Measurements from ENCODE around the gene SAMD14.
"Not testable (repeated sequence)": the region's sequence is repeated elsewhere in the genome, so short reads cannot be mapped to it uniquely, and the experiment has no call there.

The SAMD14 gene

GRCh38 chr17:50076591-50077235 is 53.2 kb downstream of the SAMD14 start:
- no peak for DNase-seq (ENCODE audit: low read depth in 2 of 2)

- no peak for DNase-seq (ENCODE audit: low read depth in 2 of 2)
Observed at GRCh38 chr17:50076221-50076590, 53.8 kb downstream of the SAMD14 start.

DNA sequence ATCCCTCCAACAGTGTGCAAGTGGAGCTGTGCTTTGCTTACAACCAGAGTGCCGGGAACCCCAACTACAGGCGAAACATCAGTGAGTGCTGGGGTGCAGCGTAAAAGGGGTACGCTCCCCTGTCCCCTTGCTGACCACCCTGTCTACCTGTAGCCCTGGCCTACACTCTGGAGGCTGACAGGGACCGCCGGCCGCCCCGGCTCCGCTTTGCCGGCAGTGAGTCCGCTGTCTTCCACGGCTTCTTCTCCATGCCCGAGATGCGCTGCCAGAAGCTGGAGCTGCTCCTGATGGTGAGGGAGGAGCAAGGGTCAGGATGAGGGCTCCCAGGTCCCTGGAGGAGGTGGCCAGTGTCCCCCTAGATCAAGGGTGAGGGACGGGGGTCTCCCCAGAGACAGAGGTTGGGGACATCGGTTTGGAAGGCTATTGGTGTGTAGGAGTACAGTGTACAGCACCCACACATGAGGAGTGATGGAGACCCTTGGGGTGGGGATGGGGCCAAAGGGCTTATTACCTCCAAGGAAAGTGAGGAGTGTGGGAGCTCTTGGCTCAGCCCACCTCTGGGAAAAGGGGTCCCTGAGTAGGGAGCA is 54.4 kb downstream of the SAMD14 start:
- no peak for DNase-seq (ENCODE audit: low read depth in 2 of 2)

- no peak for DNase-seq (ENCODE audit: low read depth in 2 of 2)
Observed at GRCh38 chr17:50074227-50074626, 55.7 kb downstream of the SAMD14 start.

DNA sequence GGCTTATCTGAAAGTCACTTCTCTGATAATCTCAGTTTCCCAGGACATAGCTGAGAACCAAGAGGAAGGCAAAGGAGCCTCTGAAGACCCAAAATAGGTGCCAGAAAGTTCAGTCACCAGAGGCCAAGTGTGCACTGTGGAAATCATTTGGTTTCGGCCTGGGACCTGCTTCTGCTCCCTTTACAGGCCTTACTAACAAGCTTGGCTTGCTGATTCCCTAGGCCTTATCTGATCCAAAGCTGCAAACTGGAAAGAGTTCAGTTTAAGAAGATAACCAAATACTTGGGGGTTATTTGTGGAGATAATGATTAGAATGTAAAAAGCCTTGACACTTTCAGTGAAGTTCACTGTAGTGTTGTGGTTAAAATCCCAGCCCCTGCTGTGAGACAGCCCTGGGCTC is 57.0 kb downstream of the SAMD14 start:
- DNase-seq (ENCODE audit: low read depth in 2 of 2): no peak

- DNase-seq (ENCODE audit: low read depth in 2 of 2): no peak
Observed at GRCh38 chr17:50072130-50072529, 57.8 kb downstream of the SAMD14 start.

- DNase-seq (ENCODE audit: low read depth in 2 of 2): no peak
Observed at GRCh38 chr17:50071692-50072091, 58.3 kb downstream of the SAMD14 start.

GRCh38 chr17:50070908-50071680 is 58.9 kb downstream of the SAMD14 start:
- DNase-seq (ENCODE audit: low read depth in 2 of 2): no peak

DNA sequence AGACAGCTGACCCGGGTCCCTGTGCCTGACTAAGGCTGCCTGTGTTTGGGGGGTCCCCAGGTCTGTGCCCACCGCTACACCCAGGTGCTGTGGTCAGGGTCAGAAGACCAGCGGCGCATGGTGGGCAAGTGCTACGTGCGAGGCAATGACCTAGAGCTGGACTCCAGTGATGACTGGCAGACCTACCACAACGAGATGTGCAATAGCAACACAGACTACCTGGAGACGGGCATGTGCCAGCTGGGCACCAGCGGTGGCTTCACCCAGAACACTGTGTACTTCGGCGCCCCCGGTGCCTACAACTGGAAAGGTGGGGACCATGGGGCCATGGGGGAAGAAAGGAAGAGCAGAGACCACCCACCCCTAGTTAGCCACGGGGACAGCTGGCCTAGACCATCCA is 62.0 kb downstream of the SAMD14 start:
- no peak for DNase-seq (ENCODE audit: low read depth in 2 of 2)

DNA sequence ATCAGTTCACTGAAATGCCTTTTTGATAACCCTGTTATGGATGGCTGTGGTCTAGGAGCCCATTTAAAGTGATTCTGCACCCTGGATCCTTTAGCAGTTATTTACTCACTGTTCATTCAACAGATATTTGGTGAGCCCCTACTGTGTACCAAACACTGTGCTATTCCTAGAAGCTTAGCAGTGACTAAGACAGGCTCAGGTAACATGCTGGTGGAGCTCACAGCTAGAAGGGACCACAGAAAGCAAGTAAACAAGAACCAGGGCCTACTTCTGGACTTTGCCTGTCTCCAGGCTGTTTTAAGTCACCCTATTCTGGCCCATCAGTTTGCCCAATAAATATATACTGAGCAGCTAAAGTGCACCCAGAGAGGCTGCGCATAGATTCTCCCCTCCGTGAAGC is 63.0 kb downstream of the SAMD14 start:
- no peak for DNase-seq (ENCODE audit: low read depth in 2 of 2)

- DNase-seq (ENCODE audit: low read depth in 2 of 2): no peak
Observed at GRCh38 chr17:50065056-50065455, 64.9 kb downstream of the SAMD14 start.

- no peak for DNase-seq (ENCODE audit: low read depth in 2 of 2)
Observed at GRCh38 chr17:50064253-50065001, 65.5 kb downstream of the SAMD14 start.

DNA sequence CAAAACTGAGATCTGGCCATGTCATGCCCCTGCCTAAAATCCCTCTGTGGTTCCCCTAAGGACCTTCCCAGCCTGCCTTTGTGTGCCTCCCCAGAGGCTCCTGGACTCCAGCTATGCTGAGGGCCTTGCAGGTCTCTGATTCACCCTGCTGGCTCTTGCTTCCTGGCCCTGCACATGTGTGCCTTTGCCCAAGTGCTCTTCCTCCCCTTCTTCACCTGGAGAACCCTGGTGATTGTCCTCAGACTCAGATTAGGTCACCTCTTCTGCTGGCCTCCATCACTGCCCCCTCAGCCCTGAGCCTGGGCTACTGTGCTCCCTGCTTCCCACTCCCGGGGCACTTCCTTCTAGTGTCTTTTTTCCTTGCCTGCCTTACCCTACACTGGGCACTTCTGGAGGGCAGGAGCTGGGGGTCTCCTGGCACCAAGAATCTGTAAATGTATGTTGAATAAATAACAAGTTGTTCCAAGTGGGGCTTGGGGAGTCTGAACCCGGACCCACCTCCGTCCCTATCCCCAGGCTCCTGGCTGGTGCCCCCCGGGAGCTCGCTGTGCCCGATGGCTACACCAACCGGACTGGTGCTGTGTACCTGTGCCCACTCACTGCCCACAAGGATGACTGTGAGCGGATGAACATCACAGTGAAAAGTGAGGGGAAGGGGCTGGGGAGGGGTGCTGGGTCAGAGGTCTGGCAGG is 66.3 kb downstream of the SAMD14 start:
- DNase-seq (ENCODE audit: low read depth in 2 of 2): no peak

GRCh38 chr17:50062293-50063243 is 67.4 kb downstream of the SAMD14 start:
- no peak for DNase-seq (ENCODE audit: low read depth in 2 of 2)

- DNase-seq (ENCODE audit: low read depth in 2 of 2): not testable (repeated sequence)
Observed at GRCh38 chr17:50061713-50062045, 68.3 kb downstream of the SAMD14 start.

DNA sequence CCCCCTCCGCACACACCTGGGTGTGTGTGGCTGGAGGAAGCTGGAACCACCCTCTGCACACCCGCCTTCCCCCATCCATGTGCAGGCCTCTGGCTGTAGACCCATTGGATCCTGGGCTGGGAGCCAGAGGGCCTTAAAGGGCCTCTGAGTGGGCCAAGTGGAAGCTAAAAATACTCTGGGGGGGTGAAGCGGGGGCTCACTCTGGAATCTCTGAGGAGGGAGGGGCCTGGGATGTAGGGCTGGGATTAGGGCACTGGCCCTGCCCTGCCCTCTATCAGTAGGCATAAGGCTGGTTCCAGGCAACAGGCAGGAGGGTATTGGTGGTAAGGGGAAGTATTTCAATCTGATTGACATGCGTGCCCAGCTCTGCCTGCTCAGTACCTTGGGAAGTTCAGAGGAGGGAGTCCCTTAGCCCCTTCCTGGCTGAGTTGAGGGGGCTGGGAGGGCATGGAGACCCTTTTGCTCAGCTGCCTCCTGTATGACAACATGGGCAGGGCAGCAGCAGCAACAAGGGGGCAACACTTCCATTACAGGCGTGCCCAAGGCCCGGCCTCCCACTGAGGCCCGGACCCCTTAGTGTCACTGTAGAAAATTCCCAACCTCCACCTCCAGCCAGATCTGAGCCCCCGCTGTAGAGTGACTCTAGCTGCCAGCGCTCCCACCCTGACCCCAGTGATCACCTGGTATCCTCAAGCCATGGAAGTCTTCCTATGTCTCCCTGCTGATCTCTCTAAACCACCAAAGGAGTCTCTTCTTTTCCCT is 68.8 kb downstream of the SAMD14 start:
- no peak for DNase-seq (ENCODE audit: low read depth in 2 of 2)

Measured in stimulated activated CD4-positive, alpha-beta T cell treated with anti-CD3 and anti-CD28 coated beads, Interleukin-1b, Interleukin-23, amount 100 ng/mL, for 1 hour (primary cell).